Upper lobe of left lung (tissue), 6 donors: Measurements from ENCODE around the gene ENOX1. TPM values are rescaled to one million over a fixed set of nuclear protein-coding genes. Genes with fewer than 3 reads are reported as not detected.

ENCODE experiments used
- ATAC-seq, 2 donors: fragments of 200-7000 bp; cut with Tn5 transposase; one replicate each; pipeline ENCODE4 v1.9.1; 2022; ENCODE audit warnings: mild to moderate bottlenecking in 2 of 2, moderate library complexity in 2 of 2; ENCODE audit not compliant: low FRiP score in 2 of 2
- DNase-seq, 2 donors: peaks; one replicate each; pipeline ENCODE4 v3.0.0-alpha.2; 2019 to 2020
- H3K27ac ChIP-seq, 4 donors: fragments of 200-600 bp; sonication (generic); one replicate each; pipeline ENCODE4 v1.5.1; 2016 to 2019
- H3K27me3 ChIP-seq, 4 donors: fragments of 200-600 bp; sonication (generic); one replicate each; pipeline ENCODE4 v1.5.1; 2017 to 2019
- H3K36me3 ChIP-seq, 4 donors: fragments of 200-600 bp; sonication (generic); one replicate each; pipeline ENCODE4 v1.5.1; 2016 to 2019
- H3K4me1 ChIP-seq, 4 donors: fragments of 200-600 bp; sonication (generic); one replicate each; pipeline ENCODE4 v1.5.1; 2018 to 2019
- H3K4me3 ChIP-seq, 4 donors: fragments of 200-600 bp; sonication (generic); one replicate each; pipeline ENCODE4 v1.5.1; 2017 to 2019; ENCODE audit warnings: mild to moderate bottlenecking in 2 of 4, moderate library complexity in 1 of 4
- H3K9me3 ChIP-seq, 4 donors: fragments of 200-600 bp; sonication (generic); one replicate each; pipeline ENCODE4 v1.5.1; 2018 to 2019
- EP300 ChIP-seq, 4 donors: sonication (generic); formaldehyde crosslinking; IDR thresholded peaks; one replicate each; pipeline ENCODE4 v1.5.1; 2017; ENCODE audit warnings: antibody characterized with exemption in 4 of 4, control low read depth in 2 of 4
- POLR2A ChIP-seq, 4 donors: fragments of 450-650 bp; IDR thresholded peaks; one replicate each; pipeline ENCODE4 v1.5.1; 2016 to 2017; ENCODE audit warnings: antibody characterized with exemption in 4 of 4, mild to moderate bottlenecking in 2 of 4
- POLR2AphosphoS5 ChIP-seq, 2 donors: sonication (generic); formaldehyde crosslinking; IDR thresholded peaks; one replicate each; pipeline ENCODE4 v1.5.1; 2017; ENCODE audit warnings: antibody characterized with exemption in 2 of 2
- WGBS, 2 donors: methylation state at CpG; one replicate each; pipeline ENCODE4 v1.1.5; 2017 to 2018; 5-methylcytosine and 5-hydroxymethylcytosine counted together
- total RNA-seq, 6 donors: library from RNA; depleted of rRNA in 4 of 6; stranded (reverse); fragments of >200 nt in 4 of 6; gene quantifications; one replicate each; pipeline versions ENCODE4 v1.1.0 to v1.2.1, GENCODE V29; 2016 to 2021
- TF ChIP-seq, protein P1 (sequence below), 6 experiments: fragments of 450-650 bp in 4 of 6; fragments of 200-600 bp in 2 of 6; sonication (generic) in 2 of 6; IDR thresholded peaks; one replicate each; pipeline ENCODE4 v1.5.1; 2016 to 2019; ENCODE audit warnings: antibody characterized with exemption in 6 of 6
- donor health status: DM: no; HTN: no; CAD: no; lungs with moderate emphysema.
- donor health status: DM: no; HTN: yes; CAD: no; lungs with severe emphysema.

The ENOX1 gene
- total RNA-seq, 6 donors from 2014 or later = 0.20 to 1.0 (median 0.46) TPM; not detected in 2

DNA sequence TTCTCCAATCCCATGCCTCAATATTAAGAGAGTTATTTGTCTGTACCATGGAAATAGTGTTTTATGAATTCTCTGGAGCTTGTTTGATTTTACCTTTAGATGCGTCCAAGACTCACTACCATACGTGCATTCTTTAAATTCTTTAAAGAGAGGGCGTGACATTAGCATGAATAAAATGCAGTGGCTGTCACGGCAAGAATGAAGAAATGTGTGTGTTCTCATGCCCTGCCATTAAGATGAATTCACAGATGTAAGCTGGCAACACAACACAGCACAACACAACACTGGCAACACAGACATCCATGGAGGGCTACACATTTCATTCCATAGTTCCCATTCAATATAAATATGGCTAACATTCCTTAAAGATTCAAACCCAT lies 213.4 kb downstream of the ENOX1 start:
- Histone ChIP-seq H3K9me3 (no peaks in the 10 kb centered on the region), H3K36me3 (no peaks in the 10 kb centered on the region), H3K4me1 (no peaks in the 10 kb centered on the region), H3K4me3 (no peak overlapping the region), H3K27me3 (no peaks in the 10 kb centered on the region), H3K27ac (no peak overlapping the region)
- WGBS, 2 donors = 40 to 49% methylated on average over 4 of the region's 4 CpGs
- TF ChIP-seq POLR2A (IDR thresholded peaks at IDR 0.05) = no peak
- TF ChIP-seq, protein P1, sequence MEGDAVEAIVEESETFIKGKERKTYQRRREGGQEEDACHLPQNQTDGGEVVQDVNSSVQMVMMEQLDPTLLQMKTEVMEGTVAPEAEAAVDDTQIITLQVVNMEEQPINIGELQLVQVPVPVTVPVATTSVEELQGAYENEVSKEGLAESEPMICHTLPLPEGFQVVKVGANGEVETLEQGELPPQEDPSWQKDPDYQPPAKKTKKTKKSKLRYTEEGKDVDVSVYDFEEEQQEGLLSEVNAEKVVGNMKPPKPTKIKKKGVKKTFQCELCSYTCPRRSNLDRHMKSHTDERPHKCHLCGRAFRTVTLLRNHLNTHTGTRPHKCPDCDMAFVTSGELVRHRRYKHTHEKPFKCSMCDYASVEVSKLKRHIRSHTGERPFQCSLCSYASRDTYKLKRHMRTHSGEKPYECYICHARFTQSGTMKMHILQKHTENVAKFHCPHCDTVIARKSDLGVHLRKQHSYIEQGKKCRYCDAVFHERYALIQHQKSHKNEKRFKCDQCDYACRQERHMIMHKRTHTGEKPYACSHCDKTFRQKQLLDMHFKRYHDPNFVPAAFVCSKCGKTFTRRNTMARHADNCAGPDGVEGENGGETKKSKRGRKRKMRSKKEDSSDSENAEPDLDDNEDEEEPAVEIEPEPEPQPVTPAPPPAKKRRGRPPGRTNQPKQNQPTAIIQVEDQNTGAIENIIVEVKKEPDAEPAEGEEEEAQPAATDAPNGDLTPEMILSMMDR (IDR thresholded peaks at IDR 0.05) = no peak
- no peak for TF ChIP-seq POLR2AphosphoS5 (IDR thresholded peaks at IDR 0.05)
- TF ChIP-seq EP300 (IDR thresholded peaks at IDR 0.05) = no peak
- DNase-seq (no peak), ATAC-seq (peak in 1 of 2 donors; percentile 11)

DNA sequence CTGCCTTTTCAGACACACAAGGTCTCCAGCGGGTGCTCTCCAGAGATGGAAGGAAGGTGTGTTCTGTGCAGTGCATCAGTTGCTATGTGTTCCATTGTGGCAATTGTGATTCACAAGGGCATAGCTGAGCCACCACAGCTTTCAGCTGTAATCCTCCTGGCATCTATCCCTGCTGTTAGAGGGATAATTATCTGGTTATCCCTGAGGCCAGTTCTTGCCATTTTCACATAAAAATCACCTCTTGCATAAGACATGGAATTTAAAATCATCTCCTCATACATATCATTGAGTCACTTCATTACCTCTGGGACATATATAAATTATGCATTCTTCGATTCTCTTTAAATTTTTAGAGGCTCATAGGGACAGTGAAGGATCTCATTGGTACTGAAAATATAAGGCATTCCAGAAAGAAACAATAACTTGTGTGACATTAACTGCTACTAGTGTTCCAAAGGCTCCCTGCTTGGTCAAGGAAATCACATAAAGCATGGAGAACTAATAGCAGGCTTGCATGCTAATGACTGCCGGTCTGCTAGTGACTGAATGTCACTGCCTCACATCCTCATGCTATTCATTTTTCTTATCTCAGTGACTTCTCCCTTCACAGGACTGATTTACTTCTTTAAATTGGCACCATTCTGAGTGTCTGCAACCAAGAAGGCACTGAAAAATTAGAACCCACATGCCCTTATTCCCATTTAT lies 214.0 kb downstream of the ENOX1 start:
- WGBS, 2 donors = 68 to 71% methylated on average over 3 of the region's 3 CpGs
- H3K36me3 ChIP-seq = no peaks in the 10 kb centered on the region
- TF ChIP-seq EP300 (IDR thresholded peaks at IDR 0.05) (no peak), POLR2AphosphoS5 (IDR thresholded peaks at IDR 0.05) (no peak), POLR2A (IDR thresholded peaks at IDR 0.05) (no peak)
- TF ChIP-seq, protein P1 (IDR thresholded peaks at IDR 0.05) = no peak
- no peak for ATAC-seq
- H3K4me3 ChIP-seq = no peak overlapping the region
- H3K27ac ChIP-seq = no peak overlapping the region
- H3K27me3 ChIP-seq = no peaks in the 10 kb centered on the region
- no peak for DNase-seq
- no peaks in the 10 kb centered on the region for H3K4me1 ChIP-seq
- H3K9me3 ChIP-seq = no peaks in the 10 kb centered on the region

DNA sequence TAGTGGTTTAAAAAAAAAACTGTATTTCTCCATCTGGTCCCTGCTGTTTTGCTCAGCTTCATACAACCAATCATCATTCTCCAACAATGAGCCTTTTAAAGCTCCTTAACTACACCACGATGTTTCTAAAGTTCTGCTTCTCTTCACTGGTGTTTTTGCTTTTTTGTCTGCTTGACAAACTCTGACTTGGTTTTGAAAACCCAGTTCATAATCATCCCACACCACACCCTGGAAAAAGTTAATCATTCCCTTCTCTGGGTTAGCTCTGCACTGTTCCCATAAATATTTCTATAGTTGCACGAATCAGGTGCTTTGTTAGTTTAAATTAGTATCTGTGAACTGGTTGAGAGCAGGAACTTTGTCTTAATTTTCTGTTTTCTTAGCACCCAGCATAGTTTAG lies 217.1 kb downstream of the ENOX1 start:
- Histone ChIP-seq H3K27me3 (no peaks in the 10 kb centered on the region), H3K9me3 (no peaks in the 10 kb centered on the region), H3K27ac (no peak overlapping the region), H3K4me1 (peaks cover 0 to 7% (median 2%) of the 10 kb centered on the region in 4 donors), H3K4me3 (no peak overlapping the region), H3K36me3 (no peaks in the 10 kb centered on the region)
- 74 to 82% methylated on average over 2 of the region's 2 CpGs for WGBS, 2 donors
- DNase-seq (no peak), ATAC-seq (no peak)
- TF ChIP-seq, protein P1 (IDR thresholded peaks at IDR 0.05) = no peak
- TF ChIP-seq POLR2A (IDR thresholded peaks at IDR 0.05) (no peak), POLR2AphosphoS5 (IDR thresholded peaks at IDR 0.05) (no peak), EP300 (IDR thresholded peaks at IDR 0.05) (no peak)

DNA sequence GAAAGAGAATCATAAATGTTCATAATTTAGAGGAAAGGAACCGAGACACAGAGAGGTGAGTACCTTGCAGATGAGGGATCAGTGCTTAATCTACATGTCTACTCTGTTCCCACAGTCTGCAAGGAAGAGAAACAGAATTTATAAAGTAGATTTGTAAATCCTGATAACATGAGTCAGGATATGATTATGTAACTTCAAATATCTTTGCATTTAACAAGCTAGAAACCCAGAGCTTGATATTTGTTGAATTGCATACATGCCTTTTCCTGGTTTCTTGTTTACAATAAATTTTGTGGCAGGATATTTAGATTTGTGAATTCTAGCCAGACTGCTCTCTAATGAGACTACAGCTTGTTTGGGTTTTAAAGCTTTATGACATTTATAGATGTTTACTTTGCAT lies 219.2 kb downstream of the ENOX1 start:
- WGBS, 2 donors = 73% methylated on average over 1 of the region's 1 CpG
- no peak for DNase-seq

More for the DNA sequence above, 219.2 kb downstream of the ENOX1 start:
- Histone ChIP-seq H3K27me3 (no peaks in the 10 kb centered on the region), H3K4me1 (peaks cover 0 to 7% (median 2%) of the 10 kb centered on the region in 4 donors), H3K4me3 (no peak overlapping the region), H3K27ac (no peak overlapping the region), H3K36me3 (no peaks in the 10 kb centered on the region), H3K9me3 (no peaks in the 10 kb centered on the region)
- ATAC-seq = no peak
- TF ChIP-seq POLR2A (IDR thresholded peaks at IDR 0.05) (no peak), EP300 (IDR thresholded peaks at IDR 0.05) (no peak), POLR2AphosphoS5 (IDR thresholded peaks at IDR 0.05) (no peak)
- TF ChIP-seq, protein P1 (IDR thresholded peaks at IDR 0.05) = no peak
